HEK293 (cell line): ENCODE results near the gene ACIN1.

Experiments used
- GFI1B ChIP-seq: fragments of 450-650 bp; formaldehyde crosslinking; IDR thresholded peaks from 2 replicates; pipeline ENCODE4 v1.5.1; 2016; ENCODE audit warnings: missing biosample characterization, missing genetic modification characterization
- KLF9 ChIP-seq: fragments of 450-650 bp; formaldehyde crosslinking; IDR thresholded peaks from 2 replicates; pipeline ENCODE4 v1.5.1; 2016; ENCODE audit warnings: missing biosample characterization, missing genetic modification characterization, low read depth
- SALL2 ChIP-seq: fragments of 450-650 bp; formaldehyde crosslinking; IDR thresholded peaks from 2 replicates; pipeline ENCODE4 v1.5.0; 2017; ENCODE audit warnings: missing biosample characterization, mild to moderate bottlenecking, missing genetic modification characterization, borderline replicate concordance
- SP7 ChIP-seq: fragments of 450-650 bp; formaldehyde crosslinking; IDR thresholded peaks from 2 replicates; pipeline ENCODE4 v1.5.1; 2016; ENCODE audit warnings: missing biosample characterization, missing genetic modification characterization
- ZBTB48 ChIP-seq: fragments of 450-650 bp; formaldehyde crosslinking; IDR thresholded peaks from 2 replicates; pipeline ENCODE4 v1.5.1; 2016; ENCODE audit warnings: missing biosample characterization, missing genetic modification characterization
- ZEB2 ChIP-seq: fragments of 450-650 bp; formaldehyde crosslinking; IDR thresholded peaks from 2 replicates; pipeline ENCODE4 v1.5.1; 2016; ENCODE audit warnings: missing biosample characterization, missing genetic modification characterization
- ZNF146 ChIP-seq: fragments of 450-650 bp; formaldehyde crosslinking; IDR thresholded peaks from 2 replicates; pipeline ENCODE4 v1.5.1; 2016; ENCODE audit warnings: missing biosample characterization, missing genetic modification characterization
- ZNF155 ChIP-seq: fragments of 450-650 bp; formaldehyde crosslinking; IDR thresholded peaks from 2 replicates; pipeline ENCODE4 v1.5.1; 2016; ENCODE audit warnings: missing biosample characterization, missing genetic modification characterization
- ZNF174 ChIP-seq: fragments of 450-650 bp; formaldehyde crosslinking; IDR thresholded peaks from 2 replicates; pipeline ENCODE4 v1.5.0; 2017; ENCODE audit warnings: missing biosample characterization, mild to moderate bottlenecking, missing genetic modification characterization
- ZNF175 ChIP-seq: fragments of 450-650 bp; formaldehyde crosslinking; IDR thresholded peaks from 2 replicates; pipeline ENCODE4 v1.5.1; 2016; ENCODE audit warnings: missing biosample characterization, missing genetic modification characterization
- ZNF223 ChIP-seq: fragments of 450-650 bp; formaldehyde crosslinking; IDR thresholded peaks from 2 replicates; pipeline ENCODE4 v1.5.1; 2016; ENCODE audit warnings: missing biosample characterization, missing genetic modification characterization
- ZNF350 ChIP-seq: fragments of 450-650 bp; formaldehyde crosslinking; IDR thresholded peaks from 2 replicates; pipeline ENCODE4 v1.5.0; 2017; ENCODE audit warnings: missing biosample characterization, mild to moderate bottlenecking, missing genetic modification characterization
- ZNF404 ChIP-seq: fragments of 450-650 bp; formaldehyde crosslinking; IDR thresholded peaks from 2 replicates; pipeline ENCODE4 v1.5.1; 2017; ENCODE audit warnings: missing biosample characterization, missing genetic modification characterization
- ZNF416 ChIP-seq: fragments of 450-650 bp; formaldehyde crosslinking; IDR thresholded peaks from 2 replicates; pipeline ENCODE4 v1.5.1; 2016; ENCODE audit warnings: missing biosample characterization, missing genetic modification characterization
- ZNF426 ChIP-seq: fragments of 450-650 bp; formaldehyde crosslinking; IDR thresholded peaks from 2 replicates; pipeline ENCODE4 v1.5.1; 2017; ENCODE audit warnings: missing biosample characterization, missing genetic modification characterization, mild to moderate bottlenecking, inconsistent platforms, moderate library complexity
- ZNF48 ChIP-seq: fragments of 450-650 bp; formaldehyde crosslinking; IDR thresholded peaks from 2 replicates; pipeline ENCODE4 v1.5.1; 2016; ENCODE audit warnings: missing biosample characterization, missing genetic modification characterization
- ZNF571 ChIP-seq: fragments of 450-650 bp; formaldehyde crosslinking; IDR thresholded peaks from 2 replicates; pipeline ENCODE4 v1.5.0; 2017; ENCODE audit warnings: missing biosample characterization, missing genetic modification characterization
- ZNF610 ChIP-seq: fragments of 450-650 bp; formaldehyde crosslinking; IDR thresholded peaks from 2 replicates; pipeline ENCODE4 v1.5.1; 2016; ENCODE audit warnings: missing biosample characterization, missing genetic modification characterization, borderline replicate concordance
- ZNF623 ChIP-seq: fragments of 450-650 bp; formaldehyde crosslinking; IDR thresholded peaks from 2 replicates; pipeline ENCODE4 v1.5.1; 2016; ENCODE audit warnings: missing biosample characterization, missing genetic modification characterization
- ZNF629 ChIP-seq: fragments of 450-650 bp; formaldehyde crosslinking; IDR thresholded peaks from 2 replicates; pipeline ENCODE4 v1.5.1; 2017; ENCODE audit warnings: missing biosample characterization, missing genetic modification characterization
- ZNF76 ChIP-seq: fragments of 450-650 bp; formaldehyde crosslinking; IDR thresholded peaks from 2 replicates; pipeline ENCODE4; 2016; ENCODE audit warnings: low read depth, missing biosample characterization, missing genetic modification characterization, borderline replicate concordance
- ZNF768 ChIP-seq: fragments of 450-650 bp; formaldehyde crosslinking; IDR thresholded peaks from 2 replicates; pipeline ENCODE4 v1.5.1; 2018; ENCODE audit warnings: missing biosample characterization, mild to moderate bottlenecking, missing genetic modification characterization
- ZNF830 ChIP-seq: fragments of 450-650 bp; IDR thresholded peaks from 2 replicates; pipeline ENCODE4 v1.5.0; 2018; ENCODE audit warnings: missing biosample characterization, missing genetic modification characterization, low read depth, mild to moderate bottlenecking, moderate library complexity
- TF ChIP-seq, protein P1 (sequence below): sonication (generic); formaldehyde crosslinking; IDR thresholded peaks from 2 replicates; pipeline ENCODE4 v1.8.1; 2022; ENCODE audit warnings: mild to moderate bottlenecking, moderate library complexity, missing genetic modification reagents
- TF ChIP-seq, protein P2 (sequence below): fragments of 450-650 bp; formaldehyde crosslinking; IDR thresholded peaks from 2 replicates; pipeline ENCODE4 v1.5.1; 2016; ENCODE audit warnings: missing biosample characterization, missing genetic modification characterization
- TF ChIP-seq, protein P3 (sequence below): fragments of 450-650 bp; formaldehyde crosslinking; IDR thresholded peaks from 2 replicates; pipeline ENCODE4 v1.5.1; 2016; ENCODE audit warnings: missing biosample characterization, missing genetic modification characterization, borderline replicate concordance
- TF ChIP-seq, protein P4 (sequence below): fragments of 450-650 bp; IDR thresholded peaks from 2 replicates; pipeline ENCODE4 v1.5.1; 2018; ENCODE audit warnings: missing biosample characterization, mild to moderate bottlenecking, missing genetic modification characterization
- TF ChIP-seq, protein P5 (sequence below): IDR thresholded peaks from 2 replicates; pipeline ENCODE4 v1.6.1; 2011; ENCODE audit warnings: mild to moderate bottlenecking, low read depth, low read length, borderline replicate concordance

The ACIN1 gene

DNA sequence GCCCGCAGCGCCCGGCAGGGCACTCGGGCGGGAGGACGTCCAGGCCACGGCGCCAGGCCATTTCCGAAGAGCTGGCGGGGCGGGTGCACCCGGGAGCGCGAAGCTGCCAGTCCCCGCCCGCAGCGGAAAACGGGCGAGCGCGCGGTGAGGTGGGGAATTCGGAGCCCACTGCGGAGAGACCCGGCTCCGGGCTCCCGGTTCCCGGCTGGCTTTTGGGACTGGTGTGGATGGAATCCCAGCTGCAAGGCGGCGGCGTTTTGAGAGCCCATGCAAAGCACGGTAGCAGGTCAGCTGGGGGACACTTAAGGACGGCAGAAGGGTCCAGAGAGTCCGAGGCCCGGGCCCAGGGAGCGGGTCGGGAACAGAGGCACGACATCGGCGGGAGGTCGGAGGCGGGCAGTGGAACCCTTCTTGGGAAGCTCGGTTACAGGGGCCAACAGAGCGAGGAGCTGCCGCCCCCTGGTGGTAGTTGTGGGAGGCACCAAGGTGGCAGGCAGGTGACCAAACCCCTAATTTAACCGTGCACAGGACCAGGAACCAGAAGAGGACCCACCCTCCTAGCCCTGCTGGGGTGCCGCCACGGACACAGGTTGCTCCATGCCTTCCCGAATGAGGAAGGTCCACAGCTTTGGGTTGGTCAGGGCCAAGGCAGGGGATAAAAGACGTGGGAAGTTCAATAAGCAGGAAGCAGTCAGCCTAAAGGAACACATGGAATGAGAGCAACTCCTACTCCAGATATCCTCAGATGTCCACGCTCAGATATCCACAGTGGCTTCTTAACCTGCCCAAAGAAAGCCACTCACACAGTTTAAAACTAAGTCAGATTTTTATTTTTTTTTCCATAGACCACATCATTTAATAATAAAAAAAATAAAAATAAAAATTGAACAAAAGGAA, 36.9 kb downstream of the ACIN1 start (continued):
- TF ChIP-seq, protein P1, sequence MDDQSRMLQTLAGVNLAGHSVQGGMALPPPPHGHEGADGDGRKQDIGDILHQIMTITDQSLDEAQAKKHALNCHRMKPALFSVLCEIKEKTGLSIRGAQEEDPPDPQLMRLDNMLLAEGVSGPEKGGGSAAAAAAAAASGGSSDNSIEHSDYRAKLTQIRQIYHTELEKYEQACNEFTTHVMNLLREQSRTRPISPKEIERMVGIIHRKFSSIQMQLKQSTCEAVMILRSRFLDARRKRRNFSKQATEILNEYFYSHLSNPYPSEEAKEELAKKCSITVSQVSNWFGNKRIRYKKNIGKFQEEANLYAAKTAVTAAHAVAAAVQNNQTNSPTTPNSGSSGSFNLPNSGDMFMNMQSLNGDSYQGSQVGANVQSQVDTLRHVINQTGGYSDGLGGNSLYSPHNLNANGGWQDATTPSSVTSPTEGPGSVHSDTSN: no peak
- TF ChIP-seq ZBTB48: peak; percentile 88; the same call in 1 of the 2 replicates
- TF ChIP-seq, protein P2, sequence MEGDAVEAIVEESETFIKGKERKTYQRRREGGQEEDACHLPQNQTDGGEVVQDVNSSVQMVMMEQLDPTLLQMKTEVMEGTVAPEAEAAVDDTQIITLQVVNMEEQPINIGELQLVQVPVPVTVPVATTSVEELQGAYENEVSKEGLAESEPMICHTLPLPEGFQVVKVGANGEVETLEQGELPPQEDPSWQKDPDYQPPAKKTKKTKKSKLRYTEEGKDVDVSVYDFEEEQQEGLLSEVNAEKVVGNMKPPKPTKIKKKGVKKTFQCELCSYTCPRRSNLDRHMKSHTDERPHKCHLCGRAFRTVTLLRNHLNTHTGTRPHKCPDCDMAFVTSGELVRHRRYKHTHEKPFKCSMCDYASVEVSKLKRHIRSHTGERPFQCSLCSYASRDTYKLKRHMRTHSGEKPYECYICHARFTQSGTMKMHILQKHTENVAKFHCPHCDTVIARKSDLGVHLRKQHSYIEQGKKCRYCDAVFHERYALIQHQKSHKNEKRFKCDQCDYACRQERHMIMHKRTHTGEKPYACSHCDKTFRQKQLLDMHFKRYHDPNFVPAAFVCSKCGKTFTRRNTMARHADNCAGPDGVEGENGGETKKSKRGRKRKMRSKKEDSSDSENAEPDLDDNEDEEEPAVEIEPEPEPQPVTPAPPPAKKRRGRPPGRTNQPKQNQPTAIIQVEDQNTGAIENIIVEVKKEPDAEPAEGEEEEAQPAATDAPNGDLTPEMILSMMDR (tag by site-specific recombination): peak; percentile 96
- peak; percentile 63; the same call in 1 of the 2 replicates for TF ChIP-seq ZNF76 (tag by site-specific recombination)
- TF ChIP-seq ZNF175 (tag by site-specific recombination): no peak
- TF ChIP-seq ZNF223 (tag by site-specific recombination): no peak
- 0 out of 2 replicates have a peak, but pooled peaks have one; percentile 32 for TF ChIP-seq GFI1B (tag by site-specific recombination)
- no peak for TF ChIP-seq ZNF404 (tag by site-specific recombination)
- TF ChIP-seq, protein P3, sequence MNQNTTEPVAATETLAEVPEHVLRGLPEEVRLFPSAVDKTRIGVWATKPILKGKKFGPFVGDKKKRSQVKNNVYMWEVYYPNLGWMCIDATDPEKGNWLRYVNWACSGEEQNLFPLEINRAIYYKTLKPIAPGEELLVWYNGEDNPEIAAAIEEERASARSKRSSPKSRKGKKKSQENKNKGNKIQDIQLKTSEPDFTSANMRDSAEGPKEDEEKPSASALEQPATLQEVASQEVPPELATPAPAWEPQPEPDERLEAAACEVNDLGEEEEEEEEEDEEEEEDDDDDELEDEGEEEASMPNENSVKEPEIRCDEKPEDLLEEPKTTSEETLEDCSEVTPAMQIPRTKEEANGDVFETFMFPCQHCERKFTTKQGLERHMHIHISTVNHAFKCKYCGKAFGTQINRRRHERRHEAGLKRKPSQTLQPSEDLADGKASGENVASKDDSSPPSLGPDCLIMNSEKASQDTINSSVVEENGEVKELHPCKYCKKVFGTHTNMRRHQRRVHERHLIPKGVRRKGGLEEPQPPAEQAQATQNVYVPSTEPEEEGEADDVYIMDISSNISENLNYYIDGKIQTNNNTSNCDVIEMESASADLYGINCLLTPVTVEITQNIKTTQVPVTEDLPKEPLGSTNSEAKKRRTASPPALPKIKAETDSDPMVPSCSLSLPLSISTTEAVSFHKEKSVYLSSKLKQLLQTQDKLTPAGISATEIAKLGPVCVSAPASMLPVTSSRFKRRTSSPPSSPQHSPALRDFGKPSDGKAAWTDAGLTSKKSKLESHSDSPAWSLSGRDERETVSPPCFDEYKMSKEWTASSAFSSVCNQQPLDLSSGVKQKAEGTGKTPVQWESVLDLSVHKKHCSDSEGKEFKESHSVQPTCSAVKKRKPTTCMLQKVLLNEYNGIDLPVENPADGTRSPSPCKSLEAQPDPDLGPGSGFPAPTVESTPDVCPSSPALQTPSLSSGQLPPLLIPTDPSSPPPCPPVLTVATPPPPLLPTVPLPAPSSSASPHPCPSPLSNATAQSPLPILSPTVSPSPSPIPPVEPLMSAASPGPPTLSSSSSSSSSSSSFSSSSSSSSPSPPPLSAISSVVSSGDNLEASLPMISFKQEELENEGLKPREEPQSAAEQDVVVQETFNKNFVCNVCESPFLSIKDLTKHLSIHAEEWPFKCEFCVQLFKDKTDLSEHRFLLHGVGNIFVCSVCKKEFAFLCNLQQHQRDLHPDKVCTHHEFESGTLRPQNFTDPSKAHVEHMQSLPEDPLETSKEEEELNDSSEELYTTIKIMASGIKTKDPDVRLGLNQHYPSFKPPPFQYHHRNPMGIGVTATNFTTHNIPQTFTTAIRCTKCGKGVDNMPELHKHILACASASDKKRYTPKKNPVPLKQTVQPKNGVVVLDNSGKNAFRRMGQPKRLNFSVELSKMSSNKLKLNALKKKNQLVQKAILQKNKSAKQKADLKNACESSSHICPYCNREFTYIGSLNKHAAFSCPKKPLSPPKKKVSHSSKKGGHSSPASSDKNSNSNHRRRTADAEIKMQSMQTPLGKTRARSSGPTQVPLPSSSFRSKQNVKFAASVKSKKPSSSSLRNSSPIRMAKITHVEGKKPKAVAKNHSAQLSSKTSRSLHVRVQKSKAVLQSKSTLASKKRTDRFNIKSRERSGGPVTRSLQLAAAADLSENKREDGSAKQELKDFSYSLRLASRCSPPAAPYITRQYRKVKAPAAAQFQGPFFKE (tag by site-specific recombination): no peak
- no peak for TF ChIP-seq ZNF571 (tag by site-specific recombination)
- TF ChIP-seq ZNF48 (tag by site-specific recombination): no peak
- no peak for TF ChIP-seq ZNF155 (tag by site-specific recombination)
- TF ChIP-seq, protein P4, sequence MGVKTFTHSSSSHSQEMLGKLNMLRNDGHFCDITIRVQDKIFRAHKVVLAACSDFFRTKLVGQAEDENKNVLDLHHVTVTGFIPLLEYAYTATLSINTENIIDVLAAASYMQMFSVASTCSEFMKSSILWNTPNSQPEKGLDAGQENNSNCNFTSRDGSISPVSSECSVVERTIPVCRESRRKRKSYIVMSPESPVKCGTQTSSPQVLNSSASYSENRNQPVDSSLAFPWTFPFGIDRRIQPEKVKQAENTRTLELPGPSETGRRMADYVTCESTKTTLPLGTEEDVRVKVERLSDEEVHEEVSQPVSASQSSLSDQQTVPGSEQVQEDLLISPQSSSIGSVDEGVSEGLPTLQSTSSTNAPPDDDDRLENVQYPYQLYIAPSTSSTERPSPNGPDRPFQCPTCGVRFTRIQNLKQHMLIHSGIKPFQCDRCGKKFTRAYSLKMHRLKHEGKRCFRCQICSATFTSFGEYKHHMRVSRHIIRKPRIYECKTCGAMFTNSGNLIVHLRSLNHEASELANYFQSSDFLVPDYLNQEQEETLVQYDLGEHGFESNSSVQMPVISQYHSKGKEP (tag by site-specific recombination): no peak
- peak; percentile 86 for TF ChIP-seq SP7 (tag by site-specific recombination)
- TF ChIP-seq ZNF830 (tag by site-specific recombination): no peak
- peak; percentile 95 for TF ChIP-seq ZEB2 (tag by site-specific recombination)
- no peak for TF ChIP-seq ZNF426 (tag by site-specific recombination)
- no peak for TF ChIP-seq ZNF146
- no peak for TF ChIP-seq ZNF350 (tag by site-specific recombination)
- no peak for TF ChIP-seq ZNF623
- no peak for TF ChIP-seq ZNF174 (tag by site-specific recombination)
- no peak for TF ChIP-seq SALL2 (tag by site-specific recombination)
- TF ChIP-seq ZNF768 (tag by site-specific recombination): no peak
- TF ChIP-seq, protein P5, sequence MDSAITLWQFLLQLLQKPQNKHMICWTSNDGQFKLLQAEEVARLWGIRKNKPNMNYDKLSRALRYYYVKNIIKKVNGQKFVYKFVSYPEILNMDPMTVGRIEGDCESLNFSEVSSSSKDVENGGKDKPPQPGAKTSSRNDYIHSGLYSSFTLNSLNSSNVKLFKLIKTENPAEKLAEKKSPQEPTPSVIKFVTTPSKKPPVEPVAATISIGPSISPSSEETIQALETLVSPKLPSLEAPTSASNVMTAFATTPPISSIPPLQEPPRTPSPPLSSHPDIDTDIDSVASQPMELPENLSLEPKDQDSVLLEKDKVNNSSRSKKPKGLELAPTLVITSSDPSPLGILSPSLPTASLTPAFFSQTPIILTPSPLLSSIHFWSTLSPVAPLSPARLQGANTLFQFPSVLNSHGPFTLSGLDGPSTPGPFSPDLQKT: no peak
- TF ChIP-seq KLF9 (tag by site-specific recombination): peak; percentile 40; the same call in 1 of the 2 replicates
- TF ChIP-seq ZNF610 (tag by site-specific recombination): peak; percentile 64; the same call in 1 of the 2 replicates
- peak; percentile 78 for TF ChIP-seq ZNF629
- no peak for TF ChIP-seq ZNF416 (tag by site-specific recombination)
